ENCODE measurements around the gene TRMT112.

The TRMT112 gene

GRCh38 chr11:64343767-64344559 is 26.6 kb upstream of the TRMT112 start:
- DNase-seq: no peak
- CTCF ChIA-PET: interaction anchor here (1.6 to 10.9 kb wide), 5 partner anchors 8 to 27 kb away, joined by 4 to 154 read pairs (median 15); partner anchors contain the start of genes PRDX5, RPS6KA4 and TRMT112

GRCh38 chr11:64342869-64343745 is 25.7 kb upstream of the TRMT112 start:
- Histone ChIP-seq H3K27me3 (replicated peaks in 2 of 5; ENCODE audit: control insufficient read depth in 4 of 5, insufficient read depth in 5 of 5, low read length in 4 of 5) (no peaks in the 10 kb centered on the region), H3K36me3 (ENCODE audit: control insufficient read depth in 4 of 4, insufficient read depth in 4 of 4, low read length in 3 of 4) (peaks cover 0 to 11% (median 4%) of the 10 kb centered on the region in 4 experiments), H3K27ac (ENCODE audit: insufficient read depth in 1 of 2, low read depth in 1 of 2, low read length in 2 of 2, poor library complexity in 1 of 2, severe bottlenecking in 2 of 2) (no peak overlapping the region), H3K4me1 (ENCODE audit: control extremely low read depth in 1 of 4, control insufficient read depth in 4 of 4, insufficient read depth in 4 of 4, low read length in 3 of 4) (peaks cover 5 to 48% (median 36%) of the 10 kb centered on the region in 4 experiments), H3K9me3 (ENCODE audit: control extremely low read depth in 1 of 5, control insufficient read depth in 4 of 5, insufficient read depth in 2 of 5, low read depth in 1 of 5, low read length in 4 of 5) (no peaks in the 10 kb centered on the region), H3K4me3 (ENCODE audit: control insufficient read depth in 1 of 7, extremely low read depth in 1 of 7, insufficient read depth in 4 of 7, low read depth in 2 of 7, low read length in 6 of 7) (no peak overlapping the region)
- 94% methylated on average over 23 of the region's 29 CpGs for WGBS (ENCODE audit: insufficient coverage)
- ChIA-PET POLR2A (interaction anchor here (0.9 to 1.0 kb wide), 2 partner anchors 12 to 25 kb away, joined by 3 to 4 read pairs; partner anchors contain the start of gene PRDX5), CTCF (interaction anchor here (0.9 to 10.9 kb wide), 9 partner anchors 8 to 381 kb away, joined by 3 to 154 read pairs (median 4); partner anchors contain the start of genes PRDX5, RPS6KA4 and TRMT112)
- no peak for DNase-seq

More at GRCh38 chr11:64343767-64344559, 26.6 kb upstream of the TRMT112 start:
- Histone ChIP-seq H3K36me3 (ENCODE audit: control insufficient read depth in 4 of 4, insufficient read depth in 4 of 4, low read length in 3 of 4) (peaks cover 0 to 11% (median 4%) of the 10 kb centered on the region in 4 experiments), H3K4me3 (ENCODE audit: control insufficient read depth in 1 of 7, extremely low read depth in 1 of 7, insufficient read depth in 4 of 7, low read depth in 2 of 7, low read length in 6 of 7) (no peak overlapping the region), H3K9me3 (ENCODE audit: control extremely low read depth in 1 of 5, control insufficient read depth in 4 of 5, insufficient read depth in 2 of 5, low read depth in 1 of 5, low read length in 4 of 5) (no peaks in the 10 kb centered on the region), H3K27me3 (replicated peaks in 2 of 5; ENCODE audit: control insufficient read depth in 4 of 5, insufficient read depth in 5 of 5, low read length in 4 of 5) (no peaks in the 10 kb centered on the region), H3K27ac (ENCODE audit: insufficient read depth in 1 of 2, low read depth in 1 of 2, low read length in 2 of 2, poor library complexity in 1 of 2, severe bottlenecking in 2 of 2) (no peak overlapping the region), H3K4me1 (ENCODE audit: control extremely low read depth in 1 of 4, control insufficient read depth in 4 of 4, insufficient read depth in 4 of 4, low read length in 3 of 4) (peaks cover 4 to 48% (median 36%) of the 10 kb centered on the region in 4 experiments)
- POLR2A ChIA-PET: no interaction called here
- WGBS (ENCODE audit: insufficient coverage): 91% methylated on average over 15 of the region's 18 CpGs

GRCh38 chr11:64341851-64342791 is 24.8 kb upstream of the TRMT112 start:
- Histone ChIP-seq H3K27ac (ENCODE audit: insufficient read depth in 1 of 2, low read depth in 1 of 2, low read length in 2 of 2, poor library complexity in 1 of 2, severe bottlenecking in 2 of 2) (peak overlapping the region in 1 of 2 experiments; percentile 58), H3K4me3 (ENCODE audit: control insufficient read depth in 1 of 7, extremely low read depth in 1 of 7, insufficient read depth in 4 of 7, low read depth in 2 of 7, low read length in 6 of 7) (peak overlapping the region in 3 of 7 experiments; percentile 4 to 62 (median 45)), H3K27me3 (replicated peaks in 2 of 5; ENCODE audit: control insufficient read depth in 4 of 5, insufficient read depth in 5 of 5, low read length in 4 of 5) (no peaks in the 10 kb centered on the region), H3K4me1 (ENCODE audit: control extremely low read depth in 1 of 4, control insufficient read depth in 4 of 4, insufficient read depth in 4 of 4, low read length in 3 of 4) (peaks cover 5 to 44% (median 35%) of the 10 kb centered on the region in 4 experiments), H3K9me3 (ENCODE audit: control extremely low read depth in 1 of 5, control insufficient read depth in 4 of 5, insufficient read depth in 2 of 5, low read depth in 1 of 5, low read length in 4 of 5) (no peaks in the 10 kb centered on the region), H3K36me3 (ENCODE audit: control insufficient read depth in 4 of 4, insufficient read depth in 4 of 4, low read length in 3 of 4) (peaks cover 0 to 11% (median 4%) of the 10 kb centered on the region in 4 experiments)
- ChIA-PET POLR2A (interaction anchor here (0.6 to 1.0 kb wide), 3 partner anchors 13 to 401 kb away, joined by 3 to 4 read pairs (median 3); partner anchors contain the start of gene PRDX5), CTCF (interaction anchor here (0.9 to 10.9 kb wide), 9 partner anchors 10 to 382 kb away, joined by 3 to 154 read pairs (median 4); partner anchors contain the start of genes PLCB3, PRDX5, RPS6KA4 and TRMT112)
- WGBS (ENCODE audit: insufficient coverage): 26% methylated on average over 43 of the region's 55 CpGs
- DNase-seq: peak; percentile 88 to 93 (median 92)

DNA sequence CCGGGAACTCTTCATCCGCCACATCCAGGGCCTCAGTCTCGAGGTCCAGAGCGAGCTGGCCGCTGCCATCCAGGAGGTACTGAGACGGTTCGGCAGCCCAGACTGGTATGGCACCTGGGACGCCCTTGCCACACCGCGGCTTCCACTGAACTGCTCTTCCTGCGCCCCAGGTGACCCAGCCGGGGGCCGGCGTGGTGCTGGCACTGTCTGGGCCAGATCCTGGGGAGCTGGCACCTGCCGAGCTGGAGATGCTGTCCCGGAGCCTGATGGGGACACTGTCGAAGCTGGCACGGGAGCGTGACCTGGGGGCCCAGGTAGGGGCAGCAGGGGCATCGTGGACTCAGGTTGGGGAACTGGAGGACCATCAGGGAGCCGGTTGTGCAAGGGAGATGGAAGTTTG is 24.1 kb upstream of the TRMT112 start:
- H3K9me3 ChIP-seq (ENCODE audit: control extremely low read depth in 1 of 5, control insufficient read depth in 4 of 5, insufficient read depth in 2 of 5, low read depth in 1 of 5, low read length in 4 of 5): no peaks in the 10 kb centered on the region
- peak overlapping the region in 3 of 7 experiments; percentile 57 to 74 (median 62) for H3K4me3 ChIP-seq (ENCODE audit: control insufficient read depth in 1 of 7, extremely low read depth in 1 of 7, insufficient read depth in 4 of 7, low read depth in 2 of 7, low read length in 6 of 7)
- DNase-seq: no peak
- WGBS (ENCODE audit: insufficient coverage): 96% methylated on average over 21 of the region's 21 CpGs
- no peaks in the 10 kb centered on the region for H3K27me3 ChIP-seq (replicated peaks in 2 of 5; ENCODE audit: control insufficient read depth in 4 of 5, insufficient read depth in 5 of 5, low read length in 4 of 5)
- CTCF ChIA-PET: interaction anchor here (0.8 to 10.9 kb wide), 11 partner anchors 9 to 137 kb away, joined by 3 to 154 read pairs (median 3); partner anchors contain the start of genes ESRRA, PLCB3, PRDX5 and RPS6KA4
- POLR2A ChIA-PET: interaction anchor here (1.6 to 2.0 kb wide), 2 partner anchors 24 to 37 kb away, joined by 5 to 10 read pairs; partner anchors contain the start of genes PRDX5 and TRMT112
- peaks cover 0 to 11% (median 4%) of the 10 kb centered on the region in 4 experiments for H3K36me3 ChIP-seq (ENCODE audit: control insufficient read depth in 4 of 4, insufficient read depth in 4 of 4, low read length in 3 of 4)
- no peak overlapping the region for H3K27ac ChIP-seq (ENCODE audit: insufficient read depth in 1 of 2, low read depth in 1 of 2, low read length in 2 of 2, poor library complexity in 1 of 2, severe bottlenecking in 2 of 2)
- peaks cover 5 to 48% (median 34%) of the 10 kb centered on the region in 4 experiments for H3K4me1 ChIP-seq (ENCODE audit: control extremely low read depth in 1 of 4, control insufficient read depth in 4 of 4, insufficient read depth in 4 of 4, low read length in 3 of 4)

- CTCF ChIA-PET: interaction anchor here (0.8 to 10.9 kb wide), 9 partner anchors 9 to 136 kb away, joined by 3 to 154 read pairs (median 3); partner anchors contain the start of genes ESRRA, PLCB3, PRDX5 and RPS6KA4
- no peaks in the 10 kb centered on the region for H3K9me3 ChIP-seq (ENCODE audit: control extremely low read depth in 1 of 5, control insufficient read depth in 4 of 5, insufficient read depth in 2 of 5, low read depth in 1 of 5, low read length in 4 of 5)
- peaks cover 5 to 51% (median 34%) of the 10 kb centered on the region in 4 experiments for H3K4me1 ChIP-seq (ENCODE audit: control extremely low read depth in 1 of 4, control insufficient read depth in 4 of 4, insufficient read depth in 4 of 4, low read length in 3 of 4)
- POLR2A ChIA-PET: interaction anchor here (1.6 to 2.0 kb wide), 2 partner anchors 23 to 37 kb away, joined by 5 to 10 read pairs; partner anchors contain the start of genes PRDX5 and TRMT112
- 20% methylated on average over 24 of the region's 33 CpGs for WGBS (ENCODE audit: insufficient coverage)
- DNase-seq: peak in 2 of 3 donors; percentile 65 to 73
- H3K27ac ChIP-seq (ENCODE audit: insufficient read depth in 1 of 2, low read depth in 1 of 2, low read length in 2 of 2, poor library complexity in 1 of 2, severe bottlenecking in 2 of 2): peak overlapping the region in 1 of 2 experiments; percentile 79
- peaks cover 0 to 11% (median 4%) of the 10 kb centered on the region in 4 experiments for H3K36me3 ChIP-seq (ENCODE audit: control insufficient read depth in 4 of 4, insufficient read depth in 4 of 4, low read length in 3 of 4)
- H3K4me3 ChIP-seq (ENCODE audit: control insufficient read depth in 1 of 7, extremely low read depth in 1 of 7, insufficient read depth in 4 of 7, low read depth in 2 of 7, low read length in 6 of 7): peak overlapping the region; percentile 32 to 74 (median 57)
- H3K27me3 ChIP-seq (replicated peaks in 2 of 5; ENCODE audit: control insufficient read depth in 4 of 5, insufficient read depth in 5 of 5, low read length in 4 of 5): no peaks in the 10 kb centered on the region
Measured at GRCh38 chr11:64340671-64341335, 23.4 kb upstream of the TRMT112 start.
